Gastroesophageal sphincter (tissue), 3 donors: Measurements from ENCODE around the gene SDK2.

Experiments used
- POLR2A ChIP-seq, 2 donors: fragments of 450-650 bp; IDR thresholded peaks; one replicate each; pipeline ENCODE4 v1.6.1; 2017; ENCODE audit warnings: antibody characterized with exemption in 2 of 2, mild to moderate bottlenecking in 2 of 2, moderate library complexity in 1 of 2
- TF ChIP-seq, protein P1 (sequence below), 4 experiments: fragments of 200-600 bp in 2 of 4; fragments of 450-650 bp in 2 of 4; sonication (generic) in 1 of 4; IDR thresholded peaks; one replicate each; pipeline ENCODE4 v1.5.1; 2017 to 2019; ENCODE audit warnings: antibody characterized with exemption in 4 of 4, mild to moderate bottlenecking in 2 of 4, moderate library complexity in 2 of 4

DNA sequence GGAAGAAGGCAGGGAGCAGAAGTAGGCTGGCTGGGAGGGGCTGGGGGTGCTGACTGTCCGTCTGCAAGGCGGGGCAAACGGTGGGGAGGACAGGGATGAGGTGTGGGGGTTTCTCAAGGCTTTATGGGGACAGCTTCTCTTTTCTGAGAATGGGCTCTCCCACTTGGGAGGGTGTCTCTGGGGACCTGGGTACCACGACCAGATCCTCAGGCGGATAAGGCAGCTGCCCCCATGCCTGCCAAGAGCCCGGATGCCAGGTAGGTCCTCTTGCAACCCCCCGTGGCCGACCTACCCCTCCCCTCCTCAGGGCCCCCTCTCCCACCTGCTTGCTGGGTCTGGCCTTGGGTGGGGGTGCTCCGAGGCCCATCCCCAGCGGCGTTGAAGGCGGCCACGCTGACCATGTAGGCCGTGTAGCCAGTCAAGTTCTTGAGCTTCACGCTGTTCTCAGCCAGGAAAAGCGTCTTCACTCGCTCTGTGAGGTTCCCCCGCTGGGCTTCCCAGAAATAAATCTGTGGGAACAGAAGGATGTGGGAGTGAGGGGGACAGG, 276.1 kb downstream of the SDK2 start:
- TF ChIP-seq, protein P1, sequence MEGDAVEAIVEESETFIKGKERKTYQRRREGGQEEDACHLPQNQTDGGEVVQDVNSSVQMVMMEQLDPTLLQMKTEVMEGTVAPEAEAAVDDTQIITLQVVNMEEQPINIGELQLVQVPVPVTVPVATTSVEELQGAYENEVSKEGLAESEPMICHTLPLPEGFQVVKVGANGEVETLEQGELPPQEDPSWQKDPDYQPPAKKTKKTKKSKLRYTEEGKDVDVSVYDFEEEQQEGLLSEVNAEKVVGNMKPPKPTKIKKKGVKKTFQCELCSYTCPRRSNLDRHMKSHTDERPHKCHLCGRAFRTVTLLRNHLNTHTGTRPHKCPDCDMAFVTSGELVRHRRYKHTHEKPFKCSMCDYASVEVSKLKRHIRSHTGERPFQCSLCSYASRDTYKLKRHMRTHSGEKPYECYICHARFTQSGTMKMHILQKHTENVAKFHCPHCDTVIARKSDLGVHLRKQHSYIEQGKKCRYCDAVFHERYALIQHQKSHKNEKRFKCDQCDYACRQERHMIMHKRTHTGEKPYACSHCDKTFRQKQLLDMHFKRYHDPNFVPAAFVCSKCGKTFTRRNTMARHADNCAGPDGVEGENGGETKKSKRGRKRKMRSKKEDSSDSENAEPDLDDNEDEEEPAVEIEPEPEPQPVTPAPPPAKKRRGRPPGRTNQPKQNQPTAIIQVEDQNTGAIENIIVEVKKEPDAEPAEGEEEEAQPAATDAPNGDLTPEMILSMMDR (IDR thresholded peaks at IDR 0.05), result no peak
- TF ChIP-seq POLR2A (IDR thresholded peaks at IDR 0.05), result no peak
